ENCODE results near the gene RUBCN. TPM values are rescaled to one million over a fixed set of nuclear protein-coding genes. Genes with fewer than 3 reads are reported as not detected.
A peak's percentile ranks its signal among the peaks of the same experiment; 100 is the strongest.
"Not testable (repeated sequence)": the region's sequence is repeated elsewhere in the genome, so short reads cannot be mapped to it uniquely, and the experiment has no call there.

RUBCN gene
- total RNA-seq, 1 donor from 2014 or later: 28.2 TPM

DNA sequence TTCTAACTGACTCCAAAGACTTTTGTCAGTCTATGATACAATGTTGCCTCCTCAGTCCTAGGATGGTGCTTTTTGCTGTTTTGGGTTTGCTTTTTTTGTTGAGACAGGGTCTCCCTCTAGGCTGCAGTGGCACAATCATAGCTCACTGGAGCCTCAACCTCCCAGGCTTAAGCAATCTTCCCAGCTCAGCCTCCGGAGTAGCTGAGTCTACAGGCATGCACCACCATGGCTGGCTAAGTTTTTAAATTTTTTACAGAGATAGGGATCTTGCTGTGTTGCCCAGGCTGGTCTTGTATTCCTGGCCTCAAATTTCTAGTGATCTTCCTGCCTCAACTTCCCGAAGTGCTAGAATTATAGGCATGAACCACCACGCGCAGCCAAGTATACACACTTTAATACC lies 22.5 kb downstream of the RUBCN start:
- H3K9ac ChIP-seq (ENCODE audit: low read length): no peak overlapping the region
- H3K4me1 ChIP-seq (ENCODE audit: insufficient read depth, low read length): peaks cover 20% of the 10 kb centered on the region
- no peak for FAIRE-seq
- H3K27ac Mint-ChIP-seq (ENCODE audit: unreplicated experiment): peak overlapping the region; percentile 86
- H2AFZ ChIP-seq (ENCODE audit: low read depth, low read length): no peak overlapping the region
- H3K27me3 Mint-ChIP-seq (ENCODE audit: low read depth, unreplicated experiment): no peaks in the 10 kb centered on the region
- H3K36me3 Mint-ChIP-seq (ENCODE audit: low read depth, unreplicated experiment): peaks cover 13% of the 10 kb centered on the region
- no peaks in the 10 kb centered on the region for H3K36me3 ChIP-seq (ENCODE audit: insufficient read depth, low read length)
- no peaks in the 10 kb centered on the region for H4K20me1 ChIP-seq (ENCODE audit: insufficient read depth, low read length)
- no peak overlapping the region for H3K4me3 ChIP-seq (ENCODE audit: insufficient read depth, low read depth, low read length)
- H3K27ac ChIP-seq (ENCODE audit: low read depth, low read length): no peak overlapping the region
- no peak overlapping the region for H3K4me3 Mint-ChIP-seq (ENCODE audit: unreplicated experiment)
- DNase-seq (ENCODE audit: low read depth): no peak
- peaks cover 35% of the 10 kb centered on the region for H3K4me1 Mint-ChIP-seq (ENCODE audit: low read depth, unreplicated experiment)
- no peak overlapping the region for H3K4me2 ChIP-seq (ENCODE audit: low read length)
- no peaks in the 10 kb centered on the region for H3K9me3 Mint-ChIP-seq (ENCODE audit: unreplicated experiment)
- peaks cover 21% of the 10 kb centered on the region for H3K79me2 ChIP-seq (ENCODE audit: insufficient read depth, low read length)
- H3K27me3 ChIP-seq (ENCODE audit: insufficient read depth, low read length): no peaks in the 10 kb centered on the region
- H3K9me3 ChIP-seq (ENCODE audit: insufficient read depth, low read depth, low read length): no peaks in the 10 kb centered on the region
- TF ChIP-seq, protein P1, sequence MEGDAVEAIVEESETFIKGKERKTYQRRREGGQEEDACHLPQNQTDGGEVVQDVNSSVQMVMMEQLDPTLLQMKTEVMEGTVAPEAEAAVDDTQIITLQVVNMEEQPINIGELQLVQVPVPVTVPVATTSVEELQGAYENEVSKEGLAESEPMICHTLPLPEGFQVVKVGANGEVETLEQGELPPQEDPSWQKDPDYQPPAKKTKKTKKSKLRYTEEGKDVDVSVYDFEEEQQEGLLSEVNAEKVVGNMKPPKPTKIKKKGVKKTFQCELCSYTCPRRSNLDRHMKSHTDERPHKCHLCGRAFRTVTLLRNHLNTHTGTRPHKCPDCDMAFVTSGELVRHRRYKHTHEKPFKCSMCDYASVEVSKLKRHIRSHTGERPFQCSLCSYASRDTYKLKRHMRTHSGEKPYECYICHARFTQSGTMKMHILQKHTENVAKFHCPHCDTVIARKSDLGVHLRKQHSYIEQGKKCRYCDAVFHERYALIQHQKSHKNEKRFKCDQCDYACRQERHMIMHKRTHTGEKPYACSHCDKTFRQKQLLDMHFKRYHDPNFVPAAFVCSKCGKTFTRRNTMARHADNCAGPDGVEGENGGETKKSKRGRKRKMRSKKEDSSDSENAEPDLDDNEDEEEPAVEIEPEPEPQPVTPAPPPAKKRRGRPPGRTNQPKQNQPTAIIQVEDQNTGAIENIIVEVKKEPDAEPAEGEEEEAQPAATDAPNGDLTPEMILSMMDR (IDR thresholded peaks at IDR 0.05; ENCODE audit: insufficient read depth, low read depth, low read length): no peak

- Histone ChIP-seq H3K4me2 (ENCODE audit: low read length) (peak overlapping the region; percentile 86), H2AFZ (ENCODE audit: low read depth, low read length) (no peak overlapping the region), H3K27me3 (ENCODE audit: insufficient read depth, low read length) (no peaks in the 10 kb centered on the region), H3K79me2 (ENCODE audit: insufficient read depth, low read length) (peaks cover 19% of the 10 kb centered on the region), H3K9ac (ENCODE audit: low read length) (peak overlapping the region; percentile 85), H3K9me3 (ENCODE audit: insufficient read depth, low read depth, low read length) (no peaks in the 10 kb centered on the region), H3K36me3 (ENCODE audit: insufficient read depth, low read length) (no peaks in the 10 kb centered on the region), H3K27ac (ENCODE audit: low read depth, low read length) (peak overlapping the region; percentile 96), H4K20me1 (ENCODE audit: insufficient read depth, low read length) (no peaks in the 10 kb centered on the region), H3K4me1 (ENCODE audit: insufficient read depth, low read length) (peaks cover 12% of the 10 kb centered on the region), H3K4me3 (ENCODE audit: insufficient read depth, low read depth, low read length) (no peak overlapping the region)
- Mint-ChIP-seq H3K9me3 (ENCODE audit: unreplicated experiment) (no peaks in the 10 kb centered on the region), H3K27me3 (ENCODE audit: low read depth, unreplicated experiment) (no peaks in the 10 kb centered on the region), H3K4me1 (ENCODE audit: low read depth, unreplicated experiment) (peaks cover 27% of the 10 kb centered on the region), H3K27ac (ENCODE audit: unreplicated experiment) (peak overlapping the region; percentile 92), H3K4me3 (ENCODE audit: unreplicated experiment) (peak overlapping the region; percentile 54), H3K36me3 (ENCODE audit: low read depth, unreplicated experiment) (peaks cover 10% of the 10 kb centered on the region)
- TF ChIP-seq, protein P1 (IDR thresholded peaks at IDR 0.05; ENCODE audit: insufficient read depth, low read depth, low read length): no peak
- TF ChIP-seq EZH2 (IDR thresholded peaks at IDR 0.05; ENCODE audit: insufficient read depth, low read length): no peak
- no peak for FAIRE-seq
- DNase-seq (ENCODE audit: low read depth): no peak
These were observed 23.3 kb downstream of the RUBCN start for GRCh38 chr3:197713477-197713822.

- H3K36me3 Mint-ChIP-seq (ENCODE audit: low read depth, unreplicated experiment): peaks cover 7% of the 10 kb centered on the region
- Histone ChIP-seq H3K4me2 (ENCODE audit: low read length) (peak overlapping the region; percentile 86), H3K9ac (ENCODE audit: low read length) (peak overlapping the region; percentile 85), H3K4me1 (ENCODE audit: insufficient read depth, low read length) (peaks cover 12% of the 10 kb centered on the region), H3K36me3 (ENCODE audit: insufficient read depth, low read length) (no peaks in the 10 kb centered on the region), H3K4me3 (ENCODE audit: insufficient read depth, low read depth, low read length) (peak overlapping the region; percentile 61), H2AFZ (ENCODE audit: low read depth, low read length) (peak overlapping the region; percentile 55), H4K20me1 (ENCODE audit: insufficient read depth, low read length) (no peaks in the 10 kb centered on the region), H3K9me3 (ENCODE audit: insufficient read depth, low read depth, low read length) (no peaks in the 10 kb centered on the region), H3K27me3 (ENCODE audit: insufficient read depth, low read length) (no peaks in the 10 kb centered on the region), H3K27ac (ENCODE audit: low read depth, low read length) (peak overlapping the region; percentile 96), H3K79me2 (ENCODE audit: insufficient read depth, low read length) (peaks cover 7% of the 10 kb centered on the region)
- peak overlapping the region; percentile 92 for H3K27ac Mint-ChIP-seq (ENCODE audit: unreplicated experiment)
- H3K4me1 Mint-ChIP-seq (ENCODE audit: low read depth, unreplicated experiment): peaks cover 27% of the 10 kb centered on the region
- no peaks in the 10 kb centered on the region for H3K27me3 Mint-ChIP-seq (ENCODE audit: low read depth, unreplicated experiment)
- TF ChIP-seq EZH2 (IDR thresholded peaks at IDR 0.05; ENCODE audit: insufficient read depth, low read length): no peak
- TF ChIP-seq, protein P1 (IDR thresholded peaks at IDR 0.05; ENCODE audit: insufficient read depth, low read depth, low read length): no peak
- DNase-seq (ENCODE audit: low read depth) (peak; percentile 96), FAIRE-seq (peak; percentile 90)
- no peaks in the 10 kb centered on the region for H3K9me3 Mint-ChIP-seq (ENCODE audit: unreplicated experiment)
- peak overlapping the region; percentile 71 for H3K4me3 Mint-ChIP-seq (ENCODE audit: unreplicated experiment)
These were observed 24.6 kb downstream of the RUBCN start for GRCh38 chr3:197711973-197712707.

DNA sequence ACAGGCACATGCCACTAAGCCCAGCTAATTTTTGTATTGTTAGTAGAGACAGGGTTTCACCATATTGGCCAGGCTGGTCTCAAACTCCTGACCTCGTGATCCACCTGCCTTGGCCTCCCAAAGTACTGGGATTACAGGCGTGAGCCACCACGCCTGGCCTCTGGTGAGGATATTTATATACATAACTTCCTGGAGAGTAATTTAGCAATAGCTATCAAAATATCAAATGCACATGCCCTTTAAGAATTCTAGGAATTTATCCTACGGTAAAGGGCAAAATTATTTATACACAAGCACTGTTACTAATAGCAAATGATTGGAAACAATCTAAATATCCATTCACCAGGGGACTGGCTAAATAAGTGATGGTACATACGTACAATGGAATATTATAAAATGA lies 25.7 kb downstream of the RUBCN start:
- not testable (repeated sequence) for H2AFZ ChIP-seq (ENCODE audit: low read depth, low read length); H3K4me3 Mint-ChIP-seq (ENCODE audit: unreplicated experiment); H3K36me3 Mint-ChIP-seq (ENCODE audit: low read depth, unreplicated experiment); H4K20me1 ChIP-seq (ENCODE audit: insufficient read depth, low read length); H3K9ac ChIP-seq (ENCODE audit: low read length); H3K9me3 Mint-ChIP-seq (ENCODE audit: unreplicated experiment); DNase-seq (ENCODE audit: low read depth); H3K4me2 ChIP-seq (ENCODE audit: low read length); H3K79me2 ChIP-seq (ENCODE audit: insufficient read depth, low read length); H3K9me3 ChIP-seq (ENCODE audit: insufficient read depth, low read depth, low read length); FAIRE-seq; H3K27me3 ChIP-seq (ENCODE audit: insufficient read depth, low read length); H3K36me3 ChIP-seq (ENCODE audit: insufficient read depth, low read length); H3K4me3 ChIP-seq (ENCODE audit: insufficient read depth, low read depth, low read length); H3K27me3 Mint-ChIP-seq (ENCODE audit: low read depth, unreplicated experiment)
- peak overlapping the region; percentile 96 for H3K27ac ChIP-seq (ENCODE audit: low read depth, low read length)
- H3K27ac Mint-ChIP-seq (ENCODE audit: unreplicated experiment): peak overlapping the region; percentile 62
- peaks cover 27% of the 10 kb centered on the region for H3K4me1 Mint-ChIP-seq (ENCODE audit: low read depth, unreplicated experiment)
- H3K4me1 ChIP-seq (ENCODE audit: insufficient read depth, low read length): peaks cover 12% of the 10 kb centered on the region

Measured in astrocyte (in vitro differentiated cells and primary cell).